NCI-H82 treated with DMSO at 0.1 percent for 48 hours (cell line): Measurements from ENCODE around the gene COX4I2.
"Not testable (repeated sequence)": the region's sequence is repeated elsewhere in the genome, so short reads cannot be mapped to it uniquely, and the experiment has no call there.

Experiments
- DNase-seq: peaks from one replicate; lab custom pipeline; 2025; ENCODE audit not compliant: unreplicated experiment; lab: John Stamatoyannopoulos, UW

The COX4I2 gene

DNA sequence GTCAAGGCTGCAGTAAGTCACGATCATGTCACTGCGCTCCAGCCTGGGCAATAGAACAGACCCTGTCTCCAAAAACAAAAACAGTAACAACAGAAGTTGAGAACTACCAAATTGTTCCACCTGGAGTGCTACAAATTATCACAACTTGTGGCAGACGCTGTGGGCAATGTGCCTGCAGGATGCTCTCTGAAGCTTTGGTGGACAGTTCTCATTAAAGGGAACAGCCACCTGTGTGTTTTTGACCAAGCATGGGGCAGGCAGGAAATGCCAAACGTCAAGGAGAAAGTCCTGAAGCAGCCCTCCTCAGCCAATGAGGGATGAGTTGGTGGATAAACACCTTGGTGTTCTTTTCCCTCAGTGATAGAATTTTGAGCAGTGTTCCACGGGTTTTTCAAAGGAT lies 15.8 kb downstream of the COX4I2 start:
- no peak for DNase-seq

DNA sequence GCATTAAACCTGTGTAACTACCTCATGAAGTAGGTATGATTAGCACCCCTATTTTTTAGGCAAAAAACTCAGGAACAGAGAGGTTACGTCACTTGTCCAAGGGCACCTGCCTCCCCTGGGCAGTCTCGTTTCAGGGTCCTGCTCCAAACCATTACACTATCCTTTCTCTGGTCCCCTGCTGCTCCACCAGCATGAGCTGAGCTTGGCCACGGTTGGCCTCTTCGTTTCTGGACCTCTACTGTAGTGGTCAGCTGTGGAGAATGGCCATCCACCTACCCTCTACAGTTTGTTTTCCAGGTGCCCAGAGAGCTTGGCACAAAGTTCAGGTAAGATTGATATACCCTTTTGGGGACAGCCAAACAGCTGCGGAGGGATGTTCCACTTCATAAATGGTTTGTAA lies 16.8 kb downstream of the COX4I2 start:
- no peak for DNase-seq

DNA sequence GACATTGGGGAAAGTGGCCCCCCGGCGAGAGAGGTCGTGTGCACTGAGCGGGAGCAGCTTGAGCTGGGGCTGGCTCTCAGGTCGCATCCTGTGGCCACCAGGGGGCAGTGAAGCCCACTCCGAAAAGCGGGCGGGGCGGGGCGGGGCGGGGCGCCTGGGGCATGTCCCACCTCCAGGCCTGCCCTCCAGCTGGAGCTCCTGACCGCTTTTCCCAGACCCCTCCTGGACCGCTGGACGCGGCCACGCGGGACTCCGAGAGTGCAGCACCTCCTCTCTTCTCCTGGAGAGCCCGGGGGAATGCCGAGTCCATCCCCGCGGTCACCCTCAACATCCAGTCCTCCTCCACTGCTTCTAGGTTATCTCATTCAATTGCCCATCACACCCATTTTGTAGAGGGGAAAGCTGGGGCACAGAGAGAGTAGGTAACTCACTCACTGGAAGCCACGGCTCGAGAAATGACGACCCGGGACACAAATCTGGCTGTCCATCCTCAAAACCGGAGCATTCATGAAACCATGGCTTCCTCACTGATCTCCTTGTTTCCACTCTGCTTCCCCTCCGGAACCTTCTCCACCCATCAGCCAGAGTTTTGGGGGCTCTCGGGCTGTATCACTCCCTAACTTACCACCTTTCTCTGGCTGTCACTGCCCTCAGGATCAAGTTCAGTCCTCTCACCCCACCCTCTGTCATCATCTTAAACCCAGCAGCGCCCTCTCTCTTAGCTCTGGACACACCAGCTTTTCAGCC lies 24.1 kb downstream of the COX4I2 start:
- DNase-seq, result peak; percentile 40

DNA sequence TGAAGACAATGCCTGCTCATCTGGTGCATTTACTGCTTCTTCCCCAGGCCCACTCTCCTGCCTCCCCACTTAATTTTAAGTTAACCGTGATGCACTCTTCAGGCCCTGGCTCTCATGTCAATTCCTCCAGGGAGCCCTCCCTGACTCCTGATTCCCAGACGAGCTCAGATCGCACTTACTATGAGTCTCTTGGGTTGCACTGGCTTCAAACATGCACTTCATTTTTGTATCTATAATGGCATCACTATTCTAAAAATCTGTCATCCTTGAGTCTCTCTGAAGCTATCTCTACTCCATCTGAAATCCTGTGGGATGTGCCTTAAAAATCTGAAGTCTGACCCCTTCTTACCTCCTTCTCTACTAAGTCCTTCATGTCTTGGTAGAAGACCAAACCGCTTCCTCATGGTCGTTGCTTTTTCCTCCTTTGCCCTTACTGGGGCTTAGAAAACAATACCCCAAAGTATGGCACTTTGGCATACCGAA lies 24.7 kb downstream of the COX4I2 start:
- DNase-seq, result no peak

DNA sequence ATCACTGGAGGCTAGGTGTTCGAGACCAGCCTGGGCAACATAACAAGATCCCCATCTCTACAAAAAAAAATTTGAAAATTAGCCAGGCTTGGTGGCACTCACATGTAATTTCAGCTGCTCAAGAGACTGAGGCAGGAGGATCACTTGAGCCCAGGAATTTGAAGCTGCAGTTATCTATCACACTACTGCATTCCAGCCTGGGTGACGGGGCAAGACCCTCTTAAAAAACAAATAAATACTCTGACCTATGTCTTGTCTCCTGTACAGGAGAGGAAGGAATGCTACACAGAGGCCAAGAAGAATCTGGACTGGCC lies 25.8 kb downstream of the COX4I2 start:
- no peak for DNase-seq

DNA sequence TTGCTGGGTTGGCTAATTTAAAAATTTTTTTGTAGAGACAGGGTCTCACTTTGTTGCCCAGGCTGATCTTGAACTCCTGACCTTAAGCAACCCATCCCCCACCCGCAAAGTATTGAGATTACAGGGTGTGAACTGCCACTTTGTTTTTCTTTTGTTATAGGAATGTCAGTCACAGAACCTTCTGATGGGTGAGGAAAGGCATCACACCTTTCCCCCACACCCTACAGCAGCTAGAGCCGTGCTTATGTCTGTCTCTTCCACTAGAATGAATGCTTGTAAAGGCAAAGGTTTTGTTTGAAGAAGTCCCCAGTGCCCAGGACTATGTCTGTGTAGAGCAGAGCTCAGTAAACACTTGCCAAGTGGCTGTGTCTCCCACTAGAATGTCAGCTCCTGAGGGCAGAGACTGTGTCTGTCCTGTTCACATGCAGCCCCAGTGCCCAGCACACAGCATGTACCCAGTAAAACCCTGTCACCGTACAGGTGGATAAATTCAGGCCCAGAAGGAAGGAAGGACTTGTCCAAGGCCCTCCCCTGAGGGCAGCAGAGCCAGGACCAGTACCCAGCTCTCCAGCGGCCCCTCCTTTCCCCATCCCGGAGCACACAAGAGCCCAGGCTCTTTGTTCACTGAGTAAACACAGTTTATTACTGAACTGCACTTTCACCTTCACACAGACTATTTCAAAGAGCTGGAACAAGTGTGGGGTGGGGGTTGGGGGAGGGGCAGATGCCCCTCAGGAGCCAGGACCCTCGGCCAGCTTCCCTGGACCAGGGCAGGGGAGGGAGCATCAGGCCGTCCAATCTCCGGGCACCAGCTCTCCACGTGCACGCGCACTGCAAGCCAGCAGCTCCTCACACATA lies 26.4 kb downstream of the COX4I2 start:
- no peak for DNase-seq

DNA sequence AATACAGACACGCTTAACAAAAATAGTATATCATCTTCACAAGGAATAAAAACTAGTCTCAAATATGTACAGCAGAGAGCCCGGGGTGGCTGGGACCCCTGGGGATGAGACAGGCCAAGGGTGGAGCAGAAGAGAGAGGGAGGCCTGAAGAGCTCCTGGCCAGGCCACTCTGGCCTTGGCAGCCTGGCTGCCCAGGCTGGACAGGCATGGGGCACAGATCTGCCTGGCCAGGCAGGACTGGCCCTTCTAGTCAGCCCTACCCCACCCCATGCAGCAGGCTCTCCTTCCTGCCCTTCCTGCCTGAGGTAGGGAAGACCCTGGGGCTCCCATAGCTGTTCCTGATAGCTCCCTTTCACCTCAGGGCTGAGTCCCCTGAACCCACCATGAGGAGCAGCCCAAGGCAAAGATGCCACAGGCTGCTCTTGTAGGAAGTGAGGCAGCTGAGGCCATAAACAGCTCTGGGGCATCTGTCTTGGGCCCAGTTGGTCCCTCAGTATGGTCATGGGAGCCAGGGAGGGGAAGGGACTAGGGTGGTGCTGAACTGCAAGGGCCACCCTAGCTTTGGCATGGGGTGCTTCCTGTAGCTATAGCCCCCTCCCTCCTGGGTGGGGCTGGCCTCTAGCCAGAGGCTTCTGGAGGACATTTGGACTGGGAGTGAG lies 27.1 kb downstream of the COX4I2 start:
- DNase-seq, result no peak

DNA sequence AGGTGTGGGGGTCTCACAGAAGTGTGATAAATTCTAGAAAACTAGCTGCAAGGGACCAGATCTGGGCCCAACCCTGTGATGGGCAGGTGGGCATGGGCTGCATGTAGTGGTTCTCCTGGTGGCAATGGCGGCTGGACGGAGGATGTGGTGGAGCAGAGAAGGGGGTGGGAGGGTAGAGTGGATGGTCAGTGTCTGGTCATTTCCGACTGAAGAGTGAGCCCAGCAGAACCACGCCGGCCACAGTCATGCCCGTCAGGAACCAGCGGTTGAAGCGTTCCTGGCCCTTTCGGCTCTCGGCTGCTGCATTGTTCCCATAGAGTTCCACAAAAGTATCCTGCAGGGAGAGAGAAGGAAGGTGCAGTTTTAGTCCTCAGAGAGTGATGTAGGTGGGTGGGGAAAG lies 28.0 kb downstream of the COX4I2 start:
- no peak for DNase-seq

DNA sequence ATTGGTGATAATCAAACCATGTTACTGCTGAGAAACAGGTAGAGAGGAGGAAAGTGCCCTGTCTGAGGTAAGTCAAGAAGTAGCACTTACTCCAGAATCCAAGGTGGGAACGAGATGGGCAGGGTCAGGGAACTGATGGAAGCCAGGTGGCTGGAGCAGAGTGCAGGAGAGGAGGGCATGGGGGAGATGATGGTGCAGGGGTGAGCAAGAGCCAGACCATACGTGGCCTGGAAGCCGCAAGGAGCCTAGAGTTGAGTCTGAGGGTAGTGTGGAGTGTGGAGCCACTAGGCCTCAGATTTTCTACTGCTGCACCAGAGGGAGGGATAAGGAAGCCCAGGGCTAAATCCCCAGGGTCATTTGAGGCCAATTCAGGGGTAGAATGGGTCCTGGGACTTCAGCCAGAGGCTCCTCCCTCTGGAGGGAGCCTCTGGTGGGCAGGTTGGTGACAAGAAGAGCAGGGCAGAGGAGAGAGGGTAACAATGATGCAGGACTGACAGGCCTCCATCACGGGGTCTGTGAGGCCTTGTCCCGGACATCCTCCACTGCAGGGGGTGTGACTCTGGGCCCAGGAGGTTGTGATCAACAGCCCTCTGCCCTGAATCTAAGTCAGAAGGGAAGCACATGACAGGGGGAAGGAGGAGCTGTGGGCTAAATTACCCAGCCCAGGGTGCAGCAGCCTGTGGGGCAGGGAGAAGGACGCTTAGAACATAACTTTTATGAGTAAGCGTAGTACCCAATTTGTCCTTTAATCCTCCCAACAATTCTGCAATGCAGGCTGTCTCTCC lies 28.7 kb downstream of the COX4I2 start:
- DNase-seq, result peak; percentile 50

DNA sequence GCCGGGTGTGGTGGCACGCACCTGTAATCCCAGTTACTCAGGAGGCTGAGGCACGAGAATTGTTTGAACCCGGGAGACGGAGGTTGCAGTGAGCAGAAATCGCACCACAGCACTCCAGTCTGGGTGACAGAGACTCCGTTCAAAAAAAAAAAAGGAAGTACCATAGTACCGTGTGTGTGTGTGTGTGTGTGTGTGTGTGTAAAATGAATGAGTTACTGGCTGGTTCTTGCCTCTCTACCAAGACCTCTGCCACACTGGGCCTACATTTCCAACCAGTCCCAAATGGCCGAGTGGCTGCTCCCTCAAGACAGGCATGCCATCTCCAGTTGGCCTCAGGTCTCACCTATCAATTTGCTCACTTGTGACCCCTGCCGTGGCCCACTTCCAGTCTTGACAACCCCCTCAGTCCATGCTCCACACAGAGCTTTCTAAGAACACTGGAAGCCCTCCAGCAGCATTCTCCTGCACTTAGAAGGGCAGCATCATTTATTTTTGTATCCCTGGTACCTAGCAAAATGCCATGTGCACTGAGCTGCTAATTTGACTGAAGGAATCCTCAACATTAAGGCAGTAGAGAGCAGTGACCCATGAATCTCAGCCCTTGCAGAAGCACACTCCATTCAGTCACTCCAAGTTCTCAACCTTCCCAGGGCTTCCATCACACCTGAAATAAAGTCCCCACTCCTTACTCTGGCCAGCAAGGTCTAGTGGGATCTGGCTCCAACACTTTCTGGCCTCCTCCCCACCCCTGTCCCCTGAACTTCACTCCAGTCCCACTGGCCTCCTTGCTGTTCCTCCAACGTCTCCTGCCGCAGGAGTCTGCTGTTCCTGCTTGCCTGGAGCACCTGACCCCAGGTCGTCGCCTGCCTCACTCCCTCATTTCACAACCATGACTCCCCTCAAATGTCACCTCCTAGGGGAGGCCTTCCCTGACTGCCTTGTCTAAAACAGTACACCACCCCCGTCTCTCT lies 29.9 kb downstream of the COX4I2 start:
- DNase-seq, result no peak

DNA sequence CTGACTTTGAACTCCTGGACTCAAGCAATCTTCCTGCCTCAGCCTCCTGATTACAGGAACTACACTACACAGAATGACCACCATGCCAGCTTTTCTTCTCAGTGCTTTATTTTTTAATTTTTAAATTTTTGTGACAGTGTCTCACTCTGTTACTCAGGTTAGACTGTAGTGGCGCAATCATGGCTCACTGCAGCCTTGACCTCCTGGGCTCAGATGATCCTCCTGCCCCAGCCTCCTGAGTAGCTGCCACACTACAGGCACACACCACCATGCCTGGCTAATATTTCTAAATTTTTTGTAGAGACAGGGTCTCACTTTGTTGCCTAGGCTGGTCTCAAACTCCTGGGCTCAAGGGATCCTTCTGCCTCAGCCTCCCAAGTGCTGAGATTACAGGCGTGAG lies 31.2 kb downstream of the COX4I2 start:
- not testable (repeated sequence) for DNase-seq

DNA sequence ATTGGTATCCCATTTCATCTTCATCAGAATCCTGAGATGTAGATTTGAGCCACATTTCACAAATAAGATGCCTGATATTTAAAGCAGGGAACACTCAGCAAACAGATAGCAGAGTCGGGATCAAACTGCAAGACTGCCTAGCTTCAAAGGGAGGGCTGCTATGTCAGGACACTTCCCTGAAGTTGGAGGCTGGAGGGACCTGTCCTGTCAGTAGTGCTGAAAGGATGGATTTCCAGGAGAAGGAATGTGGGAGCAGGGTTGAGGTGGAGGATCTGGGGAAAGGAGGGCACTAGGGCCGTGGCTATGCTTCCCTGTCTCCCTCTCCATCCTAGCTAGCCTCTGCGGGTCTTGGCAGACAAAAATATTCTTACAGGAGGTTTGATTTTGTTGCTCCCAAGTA lies 32.2 kb downstream of the COX4I2 start:
- no peak for DNase-seq

DNA sequence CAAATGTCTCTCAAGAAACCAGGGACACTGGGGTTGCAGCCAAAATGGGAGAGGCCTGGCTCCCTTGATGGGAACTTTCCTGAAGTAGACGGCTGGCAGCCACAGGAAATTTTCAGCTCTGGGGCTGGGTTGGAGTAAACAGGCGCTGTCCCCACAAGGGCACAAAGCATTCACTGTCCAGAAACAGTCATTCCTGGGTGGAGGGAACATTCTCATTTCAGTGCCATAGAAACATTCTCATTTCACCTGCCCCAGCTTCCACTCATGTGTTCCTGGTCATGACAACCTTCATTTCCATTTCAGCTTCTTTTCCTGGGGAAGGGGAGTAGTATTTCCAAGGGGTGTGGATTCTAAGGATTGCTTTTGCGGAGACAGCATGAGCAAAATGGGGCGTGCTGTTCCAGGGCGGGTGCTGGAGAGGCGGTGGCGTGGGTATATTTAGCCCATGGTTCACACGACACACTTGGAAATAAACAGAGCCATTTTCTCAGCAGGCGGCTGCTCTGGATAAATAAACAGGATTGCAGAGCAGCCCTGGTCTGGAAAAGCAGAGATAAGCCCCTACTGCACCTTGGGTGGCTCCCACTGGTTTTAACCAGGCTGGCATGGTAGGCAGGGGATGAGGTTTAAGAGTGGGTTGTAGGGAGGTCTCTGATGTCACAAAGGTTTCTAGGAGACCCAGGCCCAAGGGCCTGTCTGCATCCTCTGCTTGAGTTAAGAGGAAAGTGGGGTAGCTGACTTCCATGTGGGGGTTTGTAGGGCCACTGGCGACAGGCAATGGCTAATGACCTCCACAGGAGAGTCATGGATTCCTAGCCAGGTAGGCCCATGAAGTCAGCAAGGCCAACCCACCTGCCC lies 32.9 kb downstream of the COX4I2 start:
- no peak for DNase-seq

DNA sequence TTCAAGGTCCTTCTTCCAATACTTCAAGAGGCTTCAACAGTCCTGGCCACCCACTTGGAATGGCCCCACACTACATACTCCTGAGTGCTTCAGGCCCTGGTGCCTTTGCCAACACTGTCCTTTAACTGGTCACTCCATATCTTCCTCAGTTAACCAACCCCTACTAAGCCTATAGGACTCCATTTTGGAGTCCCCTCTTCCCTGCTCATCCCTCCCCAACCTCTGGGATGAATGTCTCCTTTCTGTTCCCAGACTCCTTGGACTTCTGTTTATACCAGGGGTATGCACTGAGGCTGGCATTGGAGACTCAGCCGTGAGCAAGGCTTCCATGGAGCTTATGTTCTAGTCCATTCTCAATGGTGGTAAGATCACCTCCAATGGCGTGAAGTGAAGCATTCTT lies 33.6 kb downstream of the COX4I2 start:
- DNase-seq, result no peak

DNA sequence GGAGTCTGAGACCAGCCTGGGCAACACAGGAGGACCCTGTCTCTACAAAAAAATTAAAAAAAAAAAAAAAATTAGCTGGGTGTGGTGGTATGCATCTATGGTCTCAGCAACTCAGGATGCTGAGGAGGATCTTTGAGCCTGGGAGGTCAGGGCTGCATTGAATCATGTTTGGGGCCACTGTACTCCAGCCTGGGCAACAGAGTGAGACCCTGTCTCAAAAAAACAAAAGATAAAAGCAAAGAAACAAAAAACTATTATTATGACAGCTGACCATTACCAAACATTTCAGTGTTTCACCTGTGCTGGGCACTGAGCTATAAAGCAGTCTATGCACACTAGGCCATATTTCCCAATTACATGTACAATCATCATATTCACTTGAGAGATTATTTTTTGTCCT lies 35.7 kb downstream of the COX4I2 start:
- DNase-seq, result no peak

DNA sequence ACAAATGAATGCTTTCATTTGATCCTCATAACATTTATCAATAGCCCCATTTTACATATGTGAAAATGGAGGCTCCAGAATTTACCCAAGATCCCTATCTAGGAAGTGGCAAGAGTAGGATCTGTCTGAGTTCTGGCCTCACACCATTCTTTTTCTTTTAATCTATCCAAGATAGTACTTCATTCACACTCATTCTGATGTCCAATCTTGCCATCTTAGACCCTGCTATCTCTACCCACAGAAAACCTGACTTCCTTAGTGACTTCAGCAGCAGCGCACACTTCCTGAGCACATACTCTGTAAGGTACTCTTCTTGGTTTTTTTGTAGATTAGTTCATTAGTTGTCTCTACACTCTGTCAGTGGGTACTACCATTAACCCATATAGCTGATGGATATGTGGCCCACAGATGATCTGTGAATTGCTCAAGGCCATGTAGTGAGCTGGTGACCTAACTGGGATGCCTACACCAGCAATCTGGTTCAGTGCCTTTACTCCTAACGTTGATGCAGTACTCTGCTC lies 36.3 kb downstream of the COX4I2 start:
- DNase-seq, result no peak

DNA sequence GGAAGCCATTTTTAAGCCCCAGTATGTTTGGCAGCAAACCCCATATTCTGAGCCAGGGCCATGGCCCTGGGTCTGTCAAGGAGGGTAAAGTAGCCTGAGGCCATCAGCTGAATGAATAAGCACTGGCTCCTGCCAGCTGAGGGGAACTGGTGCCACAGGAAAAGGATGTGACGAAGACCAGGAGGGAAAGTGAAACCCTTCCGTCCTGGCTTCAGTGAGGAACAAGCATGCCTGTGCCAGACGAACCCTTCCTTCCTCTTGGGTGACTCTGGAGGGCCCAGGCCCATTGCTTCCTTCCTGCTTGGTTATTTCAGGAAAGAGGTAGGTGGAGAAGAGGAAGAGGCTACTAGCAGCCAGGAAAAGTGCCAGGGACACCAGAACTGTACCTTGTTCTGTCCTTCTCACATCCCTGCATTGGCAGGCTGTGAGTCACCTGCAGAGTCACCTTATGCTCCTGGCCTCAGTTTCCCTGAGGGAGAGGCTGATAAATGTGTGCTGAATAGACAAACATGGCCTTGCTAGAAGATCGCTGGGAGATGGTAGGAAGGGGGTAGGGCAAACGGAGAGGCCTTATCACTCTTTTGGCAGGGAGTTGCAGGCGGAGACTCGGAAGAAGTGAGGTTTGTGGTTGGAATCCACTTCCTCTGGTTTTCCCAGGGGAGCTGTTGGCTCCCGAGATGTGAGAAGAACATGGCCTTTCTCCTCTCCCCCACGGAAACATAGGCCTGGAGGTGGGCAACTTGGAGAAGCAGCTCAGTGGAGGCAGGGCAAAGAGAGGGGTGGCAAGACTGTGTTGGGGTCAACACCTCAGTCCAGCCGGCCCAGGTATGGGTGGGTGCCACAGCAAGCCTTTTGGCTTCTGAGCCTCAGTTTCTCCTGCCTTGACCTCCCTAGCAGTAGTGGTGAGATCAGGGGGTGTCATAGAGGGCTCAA lies 37.4 kb downstream of the COX4I2 start:
- no peak for DNase-seq
